UCSD-AML1 (cell line): ENCODE results near the gene AGAP1.

ENCODE experiments used
- DNase-seq: peaks from one replicate; lab custom pipeline; 2025; ENCODE audit not compliant: unreplicated experiment; lab: John Stamatoyannopoulos, UW

The AGAP1 gene

DNA sequence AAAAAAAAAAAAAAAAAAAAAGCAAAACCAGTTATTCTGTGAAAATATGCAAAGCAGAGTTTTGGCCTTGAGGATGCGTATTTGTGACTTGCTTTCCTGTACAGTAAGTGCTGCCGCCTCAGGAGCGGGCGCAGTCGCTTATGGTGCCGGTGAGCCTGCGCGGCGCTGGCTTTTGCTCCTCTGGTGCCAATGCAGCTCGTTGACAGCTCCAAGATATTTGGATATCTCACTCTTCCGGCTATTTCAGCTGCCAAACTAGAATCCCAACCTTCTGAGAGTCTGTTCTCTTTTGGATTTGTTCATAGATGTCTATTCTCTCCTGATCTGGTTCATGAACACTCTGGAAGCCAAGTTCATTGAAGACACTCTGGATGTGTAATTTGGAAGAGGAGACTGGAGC is 184.1 kb downstream of the AGAP1 start:
- no peak for DNase-seq

DNA sequence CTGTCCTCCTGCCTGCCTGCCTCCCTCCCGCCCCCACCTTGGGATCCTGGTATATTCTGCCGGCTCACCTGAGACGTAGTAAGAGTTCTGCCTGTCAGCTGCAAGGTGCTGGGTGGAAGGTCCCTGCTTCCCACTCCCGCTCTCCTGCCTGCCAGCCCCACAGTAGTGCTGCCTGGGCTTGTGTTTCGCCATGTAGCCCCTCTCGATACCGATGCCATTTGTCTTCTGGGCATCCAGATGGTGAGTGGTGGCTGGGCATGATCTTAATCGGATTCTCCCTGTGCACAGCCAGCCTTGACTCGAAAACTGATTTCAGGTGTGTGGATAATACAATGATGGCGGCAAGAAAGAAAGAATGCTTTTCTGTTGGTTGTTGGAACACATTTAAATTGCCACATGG is 184.9 kb downstream of the AGAP1 start:
- DNase-seq = no peak

DNA sequence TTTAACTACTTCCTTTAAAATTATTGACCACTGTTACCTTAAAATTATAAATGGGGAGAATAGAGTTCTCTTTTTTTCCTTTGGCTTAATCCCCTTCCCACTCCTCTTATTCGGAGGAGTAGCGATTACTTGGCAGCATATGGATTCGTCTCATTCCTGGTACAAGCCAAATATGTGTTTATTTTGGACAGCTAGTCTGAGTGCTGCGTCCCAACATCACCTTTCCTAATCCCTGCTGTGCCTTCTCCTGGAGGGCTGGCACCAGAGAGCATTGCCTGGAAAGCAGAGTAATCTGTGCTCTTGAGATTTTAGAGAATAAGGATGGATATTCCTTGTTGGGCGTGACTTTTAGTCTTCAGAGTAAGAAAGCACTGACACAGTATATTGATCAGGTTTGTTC is 185.6 kb downstream of the AGAP1 start:
- DNase-seq = no peak

DNA sequence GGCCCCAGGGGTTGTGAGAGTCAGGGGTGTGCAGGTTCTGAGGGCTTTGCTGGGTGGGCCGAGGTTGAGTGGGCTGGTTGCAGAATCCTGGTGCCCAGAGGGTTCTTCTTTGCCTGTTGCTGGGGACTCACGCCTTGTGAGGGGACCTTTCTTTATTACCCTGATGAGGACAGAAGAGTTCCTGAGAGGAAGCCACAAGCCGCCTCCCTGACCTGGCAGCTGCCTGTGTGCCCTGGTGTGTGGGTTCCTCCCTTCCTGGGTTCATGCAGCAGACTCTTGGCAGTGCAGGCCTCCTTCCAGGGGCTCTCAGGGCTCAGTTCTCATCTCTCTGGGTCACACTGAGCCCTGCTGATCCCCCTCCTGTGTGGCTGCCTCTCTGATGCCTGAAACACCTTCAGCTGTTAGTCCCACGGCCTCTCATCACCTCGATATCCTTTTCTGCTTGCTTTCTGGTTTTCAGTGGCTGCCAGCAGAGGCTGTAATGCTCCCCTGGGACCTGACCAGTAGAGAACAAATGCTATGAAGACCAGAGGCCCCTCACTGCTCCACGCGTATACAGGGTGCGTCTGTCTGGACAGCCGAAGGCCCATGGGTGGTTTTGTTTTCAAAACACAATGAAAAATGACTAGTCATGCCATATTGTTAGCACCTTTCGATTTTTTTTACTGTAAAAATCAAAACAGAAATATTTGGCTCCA is 191.3 kb downstream of the AGAP1 start:
- DNase-seq = peak; percentile 50

DNA sequence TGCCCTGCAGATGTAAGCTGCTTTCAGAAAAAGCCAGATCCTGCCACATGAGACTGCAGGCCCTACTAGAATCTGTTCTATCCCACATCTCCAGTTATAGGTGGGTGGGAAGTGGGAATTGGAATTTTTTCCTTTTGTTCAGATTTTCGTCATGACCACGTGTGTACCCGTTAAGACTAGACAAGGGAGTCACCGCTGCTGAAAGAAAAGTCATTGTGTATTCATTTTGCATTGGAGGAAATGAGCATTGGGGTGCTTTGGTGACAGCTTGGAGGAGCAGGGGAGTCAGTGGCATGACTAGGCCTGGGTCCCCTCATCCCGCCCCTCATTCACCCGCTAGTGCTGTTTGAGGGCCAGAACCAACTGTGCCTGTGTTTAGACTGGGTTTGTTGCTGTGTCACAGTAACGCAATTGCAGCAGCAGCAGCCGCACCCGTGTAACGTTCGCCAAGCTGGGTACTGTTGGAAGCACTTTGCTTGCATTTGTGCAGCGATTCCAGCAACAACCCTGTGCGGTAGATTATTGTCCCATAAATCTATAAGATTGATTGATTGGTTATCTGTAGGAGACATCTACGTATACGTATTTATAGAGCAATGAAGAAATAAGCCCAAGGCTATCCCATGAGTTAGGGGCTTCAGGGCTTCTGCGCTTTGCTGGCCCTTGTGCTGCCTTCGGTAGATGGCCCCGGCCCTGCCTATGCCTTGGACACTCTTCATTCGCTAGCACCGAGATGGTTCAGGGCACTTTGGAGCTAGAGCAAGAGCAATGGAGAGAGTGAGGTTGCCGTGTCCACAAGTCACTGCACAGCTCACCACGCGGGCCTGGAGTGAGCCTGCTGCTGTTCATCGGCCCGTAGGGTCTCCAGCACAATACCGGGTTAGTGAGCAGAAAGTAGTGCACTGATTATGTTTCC is 194.9 kb downstream of the AGAP1 start:
- DNase-seq = no peak

DNA sequence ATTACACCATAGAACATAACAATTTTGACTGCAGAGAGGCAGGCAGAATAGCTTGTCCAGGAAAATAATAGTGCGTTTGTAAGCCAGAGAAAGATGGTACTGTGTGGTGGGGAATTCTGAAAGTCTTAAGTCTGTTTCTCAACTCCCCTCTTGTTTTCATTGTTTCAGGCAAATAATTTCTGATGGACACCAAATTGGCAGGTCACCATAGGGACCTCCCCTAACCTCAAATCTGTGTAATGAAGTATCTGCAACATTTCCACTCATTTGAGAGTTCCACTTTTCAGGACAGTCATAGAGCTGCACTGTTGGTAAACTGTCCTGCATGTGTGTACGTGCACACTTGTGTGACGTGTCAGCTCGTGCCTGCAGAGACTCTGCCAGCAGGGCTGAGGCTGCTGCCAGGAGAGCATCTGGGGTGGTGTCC is 195.6 kb downstream of the AGAP1 start:
- DNase-seq = no peak

DNA sequence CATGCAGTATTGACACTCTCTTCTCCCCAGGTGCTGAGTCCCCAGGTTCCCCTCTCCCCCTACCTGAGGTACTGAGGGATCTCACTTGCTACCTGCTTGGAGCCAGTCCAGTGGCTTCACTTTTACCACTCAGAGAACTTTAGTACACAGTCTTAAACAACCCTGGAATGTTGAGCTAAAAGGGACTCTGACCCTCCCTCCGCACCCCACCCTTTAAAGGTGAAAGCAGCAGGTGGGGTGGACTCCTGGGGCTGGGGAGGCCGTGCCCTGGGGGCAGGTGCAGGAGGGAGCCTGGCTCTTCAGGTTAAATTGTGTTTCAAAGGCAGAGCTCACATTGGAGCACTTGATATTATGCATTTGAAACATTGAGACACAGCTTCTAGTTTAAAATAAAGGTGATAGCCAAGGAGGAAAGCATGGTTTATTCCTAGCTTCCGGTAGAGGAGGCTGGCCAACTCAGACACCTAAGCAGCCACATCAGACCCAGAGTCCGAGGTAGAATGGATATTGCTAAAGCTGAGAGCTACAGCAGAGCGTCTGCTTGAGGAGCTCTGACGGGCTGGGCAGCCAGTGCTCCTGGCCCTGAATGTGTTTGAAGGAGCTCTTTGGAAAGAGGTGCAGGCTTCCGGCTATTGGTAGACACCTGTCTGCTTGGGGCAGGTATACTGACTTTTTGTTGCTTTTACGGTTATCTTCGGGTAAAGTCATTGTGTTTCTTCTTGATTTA is 196.4 kb downstream of the AGAP1 start:
- no peak for DNase-seq

DNA sequence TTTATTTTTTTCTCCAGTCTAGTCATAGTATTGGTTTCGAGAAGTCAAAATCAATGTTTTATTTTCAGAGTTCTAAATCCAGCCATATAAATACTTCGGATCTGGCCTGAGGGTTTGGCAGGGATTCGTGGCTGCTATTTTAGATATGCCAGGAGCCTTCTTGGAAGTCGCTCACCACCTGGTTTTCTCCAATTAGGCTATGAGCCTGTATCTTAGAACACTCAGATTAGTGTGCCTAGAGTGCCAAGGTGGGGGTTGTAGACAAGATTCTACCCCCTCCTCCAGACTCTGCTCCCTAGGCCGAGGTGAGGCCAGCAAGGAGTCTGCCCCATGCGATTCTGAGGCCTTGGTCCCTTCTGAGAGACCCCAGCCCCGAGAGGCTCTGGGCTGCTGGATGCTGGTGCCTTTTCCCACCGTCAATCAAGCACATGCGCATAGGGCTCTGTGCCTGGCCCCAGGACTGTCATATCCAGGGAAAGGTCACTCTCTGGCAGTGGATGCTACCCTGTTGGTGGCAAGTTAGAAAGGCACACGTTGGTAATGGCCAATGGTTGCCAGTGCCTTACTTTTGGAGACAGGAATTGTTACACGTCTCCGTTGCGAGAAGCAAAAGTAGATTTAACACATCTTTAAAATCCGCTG is 197.1 kb downstream of the AGAP1 start:
- no peak for DNase-seq

DNA sequence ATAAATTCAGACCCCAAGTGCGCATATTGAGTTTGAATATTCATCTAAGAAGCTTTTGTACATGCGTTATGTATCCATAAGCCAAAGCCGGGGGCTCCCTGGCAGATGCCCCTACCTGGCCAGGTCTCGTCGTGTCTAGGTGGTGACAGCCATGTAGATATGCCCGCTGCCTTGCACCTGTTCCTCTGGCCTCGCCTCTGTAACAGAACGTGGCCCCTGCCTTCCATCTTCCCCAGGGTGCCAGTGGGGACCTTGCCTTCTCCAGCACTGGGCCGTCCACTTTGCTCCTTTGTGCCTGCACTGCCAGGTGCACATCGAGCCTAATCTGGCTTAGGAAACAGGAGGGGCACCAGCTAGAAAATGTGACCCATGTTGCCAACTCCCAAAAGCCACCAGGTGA is 198.2 kb downstream of the AGAP1 start:
- DNase-seq = no peak

DNA sequence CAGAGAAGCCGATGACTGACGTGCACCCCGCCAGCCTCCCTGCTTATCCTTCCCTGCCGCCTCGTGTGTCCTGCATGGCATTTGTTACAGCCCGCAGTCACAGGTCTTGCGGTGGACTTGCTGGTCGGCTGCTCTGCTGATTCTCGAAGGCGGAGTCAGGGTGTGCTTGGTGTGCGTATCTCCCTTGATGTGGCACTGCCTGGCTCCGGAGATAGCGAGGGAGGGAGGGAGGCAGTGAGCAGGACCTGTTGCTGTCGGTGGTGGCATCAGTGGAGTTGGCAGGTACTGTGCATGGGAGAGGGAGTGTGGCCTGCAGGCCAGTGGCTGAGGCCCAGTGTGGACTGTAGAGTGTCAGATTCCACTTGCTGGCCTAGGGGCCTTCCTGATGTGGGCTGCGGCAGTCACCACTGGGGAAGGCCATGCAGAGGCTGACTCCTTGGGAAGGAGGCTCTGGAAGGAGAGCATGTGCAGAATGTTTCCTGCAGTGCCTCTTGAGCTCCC is 198.9 kb downstream of the AGAP1 start:
- DNase-seq = no peak

DNA sequence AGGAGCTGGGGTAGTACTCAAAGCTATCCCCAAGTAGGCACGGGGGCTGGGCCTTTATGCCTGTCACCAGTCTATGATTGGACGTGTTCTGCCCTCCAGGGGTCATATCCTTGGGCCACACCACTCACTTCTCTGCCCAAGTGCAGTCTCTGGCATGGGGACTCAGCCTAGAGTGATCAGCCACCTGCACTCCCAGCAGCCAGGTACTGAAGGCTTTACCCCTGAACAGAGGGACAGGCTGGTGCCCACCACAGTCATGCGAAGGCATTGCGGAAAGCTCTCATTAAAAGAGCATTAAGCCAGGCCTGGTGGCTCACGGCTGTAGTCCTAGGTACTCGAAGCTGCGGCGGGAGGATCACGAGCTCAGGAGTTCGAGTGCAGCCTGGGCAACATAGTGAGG is 199.4 kb downstream of the AGAP1 start:
- no peak for DNase-seq

DNA sequence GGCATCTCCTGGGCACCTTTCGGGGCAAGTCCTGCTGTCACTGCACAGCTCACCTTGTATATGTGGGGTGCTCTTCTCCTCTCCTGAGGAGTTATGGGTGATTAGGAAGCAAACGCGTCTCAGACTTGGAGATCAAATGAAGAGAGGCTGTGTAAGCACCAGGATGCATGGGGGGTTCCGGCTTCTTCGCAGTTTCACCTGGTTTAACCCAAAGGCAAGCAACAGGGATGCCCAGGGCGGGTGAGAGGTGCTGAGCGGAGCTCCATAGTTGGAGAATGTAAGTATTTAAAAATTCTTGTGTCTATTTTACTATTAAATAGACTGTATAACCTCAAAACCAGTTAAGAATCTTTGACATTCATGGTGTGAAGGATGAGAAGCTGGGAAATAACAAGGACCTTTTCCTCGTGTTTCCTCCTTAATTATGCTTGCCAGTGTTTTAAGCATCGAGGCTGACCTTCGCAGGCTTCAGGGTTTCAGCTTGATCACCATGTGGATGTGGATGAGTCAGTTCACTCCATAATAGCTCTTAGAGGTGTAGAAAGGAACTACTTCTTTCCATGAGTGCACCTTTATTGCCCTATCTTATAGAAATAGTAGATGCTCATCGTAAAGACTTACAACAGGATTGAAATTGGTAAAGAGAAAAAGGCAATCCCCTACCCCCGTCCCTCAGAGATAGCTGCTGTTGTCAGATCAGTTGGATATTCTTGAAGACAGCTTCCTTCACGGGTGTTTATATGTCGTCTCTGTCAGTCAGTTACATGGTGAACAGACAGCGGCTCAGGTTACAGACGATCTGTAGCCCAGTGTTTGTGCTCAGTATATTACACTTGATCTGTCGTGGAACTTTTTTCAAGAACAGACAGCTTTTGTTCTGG is 201.1 kb downstream of the AGAP1 start:
- no peak for DNase-seq

DNA sequence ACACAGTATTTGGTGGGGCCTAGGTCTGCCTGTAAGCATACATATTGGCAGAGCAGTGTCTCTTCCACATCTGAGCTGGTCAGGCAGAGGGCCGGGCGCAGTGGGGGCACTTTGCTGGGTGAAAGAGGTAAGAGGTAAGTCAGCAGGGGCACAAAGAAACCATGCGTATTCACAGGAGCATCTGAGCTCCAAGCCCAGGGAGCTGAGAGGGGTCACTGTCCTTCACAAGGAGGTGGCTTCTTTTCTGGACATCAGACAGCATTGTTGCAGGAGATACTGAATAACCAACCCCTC is 201.7 kb downstream of the AGAP1 start:
- DNase-seq = no peak

DNA sequence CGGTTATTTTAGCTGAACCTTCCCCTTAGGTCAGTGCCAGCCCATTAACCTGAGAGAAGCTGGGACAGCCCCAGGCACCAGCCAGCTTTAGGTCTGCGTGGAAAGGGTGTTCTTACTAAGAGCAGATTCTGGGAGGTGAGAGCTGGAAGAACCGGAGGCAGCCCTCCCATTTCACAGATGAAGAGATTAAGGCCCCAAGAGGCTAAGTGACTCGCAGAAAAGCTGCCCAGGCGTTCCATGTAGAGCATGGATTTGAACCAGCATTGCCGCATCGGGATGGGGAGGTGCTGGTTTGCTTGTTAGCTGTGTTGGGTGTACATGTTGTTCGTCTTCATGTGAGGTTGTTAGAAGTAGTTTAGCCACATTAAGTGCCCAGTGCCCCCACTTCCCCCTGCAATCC is 203.2 kb downstream of the AGAP1 start:
- no peak for DNase-seq

DNA sequence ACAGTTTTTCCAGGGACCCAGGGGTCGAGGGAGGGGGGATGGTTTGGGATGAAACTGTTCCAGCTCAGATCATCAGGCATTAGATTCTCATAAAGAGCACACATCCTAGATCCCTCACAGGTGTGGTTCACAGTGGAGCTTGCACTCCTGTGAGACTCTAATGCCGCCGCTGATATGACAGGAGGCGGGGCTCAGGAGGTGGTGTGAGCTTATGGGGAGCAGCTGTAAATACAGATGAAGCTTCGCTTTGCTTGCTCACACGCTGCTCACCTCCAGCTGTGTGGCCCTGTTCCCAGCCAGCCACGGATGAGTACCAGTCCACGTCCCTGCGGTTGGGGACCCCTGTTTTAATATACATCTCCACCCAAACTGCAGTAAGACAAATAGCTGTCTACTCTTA is 204.2 kb downstream of the AGAP1 start:
- no peak for DNase-seq

DNA sequence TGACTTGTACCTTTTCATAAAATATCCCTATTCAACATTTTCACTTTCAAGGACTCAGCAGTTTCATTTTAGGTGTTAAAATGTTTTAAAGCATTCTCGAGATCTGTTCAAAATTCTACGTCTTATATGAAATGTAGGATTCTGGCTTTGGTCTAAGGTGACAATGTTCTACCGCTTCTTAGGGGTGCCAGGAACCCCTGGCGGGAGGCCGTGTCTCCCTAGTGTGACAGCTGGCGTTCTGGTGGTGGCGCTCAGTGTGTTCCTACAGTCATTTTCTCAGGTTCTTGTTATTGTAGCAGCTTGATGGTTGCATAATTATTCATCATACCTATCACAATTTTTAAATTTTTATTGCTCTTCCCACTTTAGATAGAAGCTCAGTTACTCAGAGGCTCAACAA is 204.6 kb downstream of the AGAP1 start:
- DNase-seq = no peak

DNA sequence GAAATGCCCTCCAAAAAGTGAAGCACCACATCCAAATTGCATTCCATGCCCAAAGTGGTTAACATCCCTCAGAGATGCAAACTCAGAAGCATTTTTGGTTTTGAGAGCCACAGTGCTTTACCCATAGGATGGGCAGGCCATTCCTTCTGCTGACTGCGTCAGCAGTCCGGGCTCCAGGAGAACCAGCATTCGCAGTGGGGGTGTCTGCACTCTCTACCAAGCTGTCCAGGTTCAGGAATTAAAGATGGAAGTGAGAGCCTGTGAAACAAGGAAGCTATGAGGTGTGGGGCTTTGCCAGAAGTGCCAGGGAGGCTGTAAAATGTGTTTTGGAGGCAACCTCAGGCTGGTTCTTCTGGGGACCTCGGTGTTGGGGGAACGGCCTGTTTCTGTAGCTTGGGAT is 205.7 kb downstream of the AGAP1 start:
- no peak for DNase-seq

DNA sequence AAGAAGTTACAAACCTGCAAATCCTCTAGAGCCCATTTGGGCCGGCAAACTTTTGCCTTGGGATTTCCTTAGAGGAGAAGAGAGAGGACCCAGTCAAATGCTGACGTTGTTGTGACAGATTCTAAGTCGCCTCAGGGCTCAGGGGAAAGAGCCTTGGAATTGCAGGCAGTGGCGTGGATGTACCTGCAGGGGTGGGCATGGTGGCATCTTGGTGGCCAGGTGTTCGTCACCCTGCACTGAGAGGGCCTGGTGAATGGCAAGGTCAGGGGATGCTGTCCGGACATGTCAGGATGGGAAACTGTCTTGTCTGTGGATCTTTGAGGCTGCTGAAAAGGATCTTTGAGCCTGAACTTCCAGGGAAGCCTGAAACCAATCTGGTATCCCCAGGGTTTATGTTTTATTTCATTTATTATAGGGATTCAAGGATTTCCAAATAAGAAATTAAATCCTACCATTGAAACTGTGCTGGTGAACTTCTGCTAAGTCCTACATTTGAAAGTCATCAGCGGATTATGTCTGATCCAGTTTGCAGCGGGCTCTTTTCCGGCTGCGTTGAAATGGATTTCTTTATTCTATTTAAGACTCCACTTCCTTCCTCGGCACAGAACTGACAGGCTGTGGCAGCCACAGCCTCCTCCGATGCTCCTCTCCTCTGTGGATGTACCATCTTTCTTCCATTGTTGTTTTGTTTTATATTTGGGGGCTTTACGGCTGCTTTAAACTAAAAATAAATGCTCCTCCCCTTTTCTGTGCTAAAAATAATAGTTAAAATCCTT is 207.6 kb downstream of the AGAP1 start:
- no peak for DNase-seq

DNA sequence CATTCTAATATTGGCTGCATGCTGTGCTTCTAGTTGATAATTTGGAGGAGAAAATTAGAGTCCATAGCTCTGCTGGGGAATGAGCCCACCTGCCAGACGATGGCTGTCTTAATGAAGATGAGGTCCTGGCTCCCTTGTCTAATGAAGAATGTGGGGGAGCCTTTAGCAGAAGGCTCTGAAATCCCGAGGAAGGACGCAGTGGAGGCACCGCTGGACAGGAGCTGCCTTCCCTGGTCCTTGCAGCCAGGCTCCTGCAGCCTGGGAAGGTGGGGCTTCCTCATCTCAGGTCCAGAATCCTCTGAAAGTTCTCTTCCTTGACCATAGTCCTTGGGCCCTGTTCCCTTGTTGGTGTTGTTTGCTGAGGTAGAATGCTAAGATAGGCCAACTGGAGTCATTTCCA is 208.3 kb downstream of the AGAP1 start:
- DNase-seq = no peak
